ENCODE data around the gene THAP8.
A peak's percentile ranks its signal among the peaks of the same experiment; 100 is the strongest.

THAP8 gene

DNA sequence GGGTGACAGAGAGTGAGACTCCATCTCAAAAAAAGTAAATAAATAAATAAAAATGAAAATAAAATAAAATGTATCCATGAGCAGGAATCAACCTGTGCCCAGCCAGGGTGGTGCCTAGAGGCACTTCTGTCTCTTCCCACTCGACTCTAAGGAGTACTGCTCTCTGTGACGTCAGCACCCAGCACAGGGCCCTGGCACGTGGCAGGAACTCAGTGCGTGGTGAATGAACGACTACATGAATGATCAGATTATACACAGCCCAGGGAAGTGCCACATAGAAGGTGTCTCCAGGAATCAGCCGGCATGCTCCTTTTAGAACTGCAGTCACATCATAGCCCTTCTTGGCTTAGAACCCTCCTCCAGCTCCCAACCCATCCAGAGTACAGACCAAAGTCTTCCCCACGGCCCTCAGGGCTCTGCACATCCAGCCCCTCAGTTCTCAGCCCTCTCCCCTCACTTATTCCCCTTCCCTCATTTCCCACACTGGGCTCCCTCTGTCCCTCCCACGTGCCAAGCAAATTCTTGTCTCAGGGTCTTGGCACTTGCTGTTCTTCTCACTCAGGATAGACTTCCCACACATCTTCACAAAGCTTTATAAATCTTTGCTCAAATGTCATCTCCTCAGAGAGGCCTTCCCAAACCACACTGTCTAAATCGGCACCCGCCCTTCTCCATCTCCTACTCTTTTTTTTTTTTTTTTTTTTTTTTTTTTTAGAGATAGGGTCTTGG lies 25.6 kb downstream of the THAP8 start:
- DNase-seq = no peak

DNA sequence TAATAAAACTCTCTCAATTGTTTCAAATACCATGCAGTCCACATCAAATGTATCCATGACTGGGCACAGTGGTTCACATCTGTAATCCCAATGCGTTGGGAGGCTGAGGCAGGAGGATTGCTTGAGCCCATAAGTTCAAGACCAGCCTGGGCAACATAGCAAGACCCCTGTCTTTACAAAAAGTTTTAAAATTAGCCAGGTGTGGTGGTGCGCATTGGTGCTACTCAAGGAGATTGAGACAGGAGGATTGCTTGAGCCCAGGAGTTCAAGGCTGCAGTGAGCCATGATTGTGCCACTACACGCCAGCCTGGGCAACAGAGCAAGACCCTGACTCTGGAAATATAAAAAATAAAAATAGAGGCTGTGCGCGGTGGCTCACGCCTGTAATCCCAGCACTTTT lies 26.4 kb downstream of the THAP8 start:
- no peak for DNase-seq

DNA sequence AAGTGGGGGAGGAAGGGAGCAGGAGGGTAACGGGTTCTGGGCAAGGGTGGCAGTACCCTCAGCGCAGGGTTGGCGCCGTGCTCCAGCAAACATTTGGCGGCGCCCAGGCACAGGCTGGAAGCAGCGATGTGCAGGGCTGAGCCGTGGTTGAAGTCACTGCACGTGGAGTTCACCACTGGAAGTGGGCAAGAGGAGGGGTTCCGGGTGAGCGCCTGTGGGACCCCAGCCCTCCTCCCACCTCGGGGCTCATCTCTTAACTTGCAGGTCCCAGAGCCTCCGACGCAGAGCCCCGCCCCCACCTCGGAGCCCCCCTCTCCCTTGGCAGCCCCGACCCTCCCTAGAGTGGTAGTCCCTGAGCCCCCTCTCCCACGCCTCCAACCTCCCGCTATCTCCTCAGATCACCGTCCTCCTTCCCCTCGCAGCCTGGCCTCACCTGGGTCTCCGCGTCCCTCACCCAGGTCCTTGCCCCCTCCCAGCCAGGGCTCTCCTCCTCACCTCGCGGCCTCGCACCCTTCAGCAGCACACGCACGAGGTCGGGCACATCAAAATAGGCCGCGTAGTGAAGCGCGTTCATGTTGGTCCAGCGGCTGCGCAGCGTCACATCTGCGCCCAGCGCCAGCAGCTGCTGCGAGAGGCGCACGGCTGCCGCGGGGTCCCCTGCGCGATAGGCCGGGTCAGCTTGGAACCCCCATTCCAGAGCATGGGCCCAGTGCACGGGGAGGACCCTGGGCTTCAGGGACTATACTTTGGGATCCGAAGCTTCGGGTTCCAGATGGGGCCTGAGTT lies 27.8 kb downstream of the THAP8 start:
- DNase-seq = no peak

DNA sequence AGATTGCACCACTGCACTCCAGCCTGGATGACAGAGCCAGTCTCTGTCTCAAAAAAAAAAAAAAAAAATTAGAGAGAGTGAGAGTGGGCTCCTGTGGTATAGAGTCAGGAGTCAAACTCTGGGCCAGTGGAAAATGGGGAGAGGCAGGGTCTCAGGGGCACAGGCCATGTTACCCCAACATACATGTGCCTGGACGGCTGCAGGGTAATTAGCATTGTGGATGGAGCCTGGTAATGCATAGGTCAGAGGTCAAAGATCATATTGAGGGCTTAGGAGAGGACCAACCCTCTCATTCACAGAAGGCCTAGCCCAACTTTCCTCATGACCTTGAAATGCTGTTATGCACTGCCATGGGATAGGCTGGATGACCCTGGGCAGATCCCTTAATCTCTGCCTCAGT lies 28.5 kb downstream of the THAP8 start:
- no peak for DNase-seq

DNA sequence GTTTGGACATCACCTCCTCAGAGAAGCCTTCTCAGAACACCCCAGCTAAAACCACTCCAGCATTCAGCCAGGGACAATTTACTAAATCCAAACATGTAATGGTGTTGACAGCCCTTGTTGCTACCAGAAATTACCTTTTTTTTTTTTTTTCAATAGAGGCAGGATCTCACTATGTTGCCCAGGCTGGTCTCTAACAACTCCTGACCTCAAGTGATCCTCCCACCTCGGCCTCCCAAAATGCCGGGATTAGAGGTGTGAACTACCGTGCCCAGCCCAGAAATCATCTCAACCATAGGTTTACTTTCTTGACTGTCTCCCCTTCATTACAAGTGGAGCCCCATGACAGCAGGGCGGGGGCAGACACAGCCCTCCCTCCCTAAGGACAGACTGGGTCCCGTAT lies 30.7 kb downstream of the THAP8 start:
- no peak for DNase-seq

DNA sequence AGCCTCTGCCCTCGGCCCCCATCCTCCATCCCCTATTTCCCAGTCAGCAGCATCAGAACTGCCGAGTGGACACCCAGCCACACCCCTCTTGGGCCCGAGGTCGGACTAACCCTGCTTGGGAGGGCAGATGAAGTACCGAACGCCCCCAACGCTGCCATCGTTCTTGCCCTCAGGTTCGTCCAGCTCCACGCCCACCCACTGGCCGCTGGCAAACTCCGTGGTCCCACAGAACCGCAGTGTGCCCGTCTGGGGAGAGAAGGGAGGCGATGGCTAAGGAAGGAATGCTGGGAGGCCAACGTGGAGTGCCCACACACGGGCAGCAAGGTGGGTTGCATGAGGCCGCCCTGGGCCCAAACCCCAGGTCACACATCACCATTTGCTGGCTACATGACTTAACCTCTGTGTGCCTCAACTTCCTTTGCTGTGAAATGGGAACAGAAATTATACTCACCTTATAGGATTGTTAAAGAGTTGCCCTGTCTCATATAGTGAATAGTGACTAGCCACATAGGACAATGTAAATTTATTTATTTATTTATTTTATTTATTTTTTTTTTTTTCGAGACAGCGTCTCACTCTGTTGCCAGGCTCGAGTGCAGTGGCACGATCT lies 34.9 kb downstream of the THAP8 start:
- no peak for DNase-seq

DNA sequence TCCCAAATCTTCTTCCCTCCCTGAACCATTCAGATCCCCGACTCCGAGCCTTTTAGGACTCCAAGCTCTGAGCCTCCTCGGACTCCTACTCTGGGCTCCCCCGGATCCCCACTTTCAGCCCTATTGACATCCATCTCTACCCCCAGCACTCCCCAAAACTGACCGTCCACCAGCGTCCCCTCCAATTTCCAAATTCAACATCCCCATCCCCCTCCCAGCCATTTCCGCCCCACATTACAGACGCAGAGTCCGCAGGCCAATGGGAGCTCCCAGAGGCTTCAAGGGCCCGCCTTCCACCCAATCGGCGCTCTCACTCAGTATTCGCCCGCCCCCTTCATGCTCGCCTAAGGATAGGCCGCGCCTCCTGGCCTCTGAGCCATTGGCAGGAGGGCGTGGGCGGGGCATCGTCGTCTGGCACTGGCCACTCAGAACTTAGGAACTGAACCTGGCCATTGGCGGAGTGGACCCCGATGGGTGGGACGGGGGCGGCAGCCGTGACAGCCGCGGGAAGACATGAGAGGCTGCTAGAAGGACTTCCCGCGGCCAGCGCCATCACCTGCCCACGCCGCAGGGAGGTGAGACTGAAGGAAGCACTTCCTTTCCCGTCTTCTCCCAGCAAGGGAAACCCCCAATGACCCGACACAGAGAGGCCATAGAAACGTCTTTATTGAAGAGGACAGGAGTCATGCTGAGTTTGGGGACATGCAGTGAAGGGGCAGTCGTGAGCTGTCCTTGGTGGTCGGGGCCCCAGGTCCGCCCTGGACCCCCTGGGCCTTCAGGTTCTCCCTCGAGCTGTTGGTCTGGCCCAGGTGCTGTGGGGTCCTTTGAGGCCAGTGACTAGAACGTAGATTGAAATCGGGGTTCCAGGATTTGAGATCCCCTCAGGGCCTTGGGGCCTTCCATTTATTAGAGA lies 39.8 kb downstream of the THAP8 start, which contains the start of gene ALKBH6:
TSS of gene ALKBH6 (minus strand) at position 202 of the 913 bp plus-strand sequence. CDS start 816 bp downstream, outside the sequence.
- peak; percentile 100 for DNase-seq

DNA sequence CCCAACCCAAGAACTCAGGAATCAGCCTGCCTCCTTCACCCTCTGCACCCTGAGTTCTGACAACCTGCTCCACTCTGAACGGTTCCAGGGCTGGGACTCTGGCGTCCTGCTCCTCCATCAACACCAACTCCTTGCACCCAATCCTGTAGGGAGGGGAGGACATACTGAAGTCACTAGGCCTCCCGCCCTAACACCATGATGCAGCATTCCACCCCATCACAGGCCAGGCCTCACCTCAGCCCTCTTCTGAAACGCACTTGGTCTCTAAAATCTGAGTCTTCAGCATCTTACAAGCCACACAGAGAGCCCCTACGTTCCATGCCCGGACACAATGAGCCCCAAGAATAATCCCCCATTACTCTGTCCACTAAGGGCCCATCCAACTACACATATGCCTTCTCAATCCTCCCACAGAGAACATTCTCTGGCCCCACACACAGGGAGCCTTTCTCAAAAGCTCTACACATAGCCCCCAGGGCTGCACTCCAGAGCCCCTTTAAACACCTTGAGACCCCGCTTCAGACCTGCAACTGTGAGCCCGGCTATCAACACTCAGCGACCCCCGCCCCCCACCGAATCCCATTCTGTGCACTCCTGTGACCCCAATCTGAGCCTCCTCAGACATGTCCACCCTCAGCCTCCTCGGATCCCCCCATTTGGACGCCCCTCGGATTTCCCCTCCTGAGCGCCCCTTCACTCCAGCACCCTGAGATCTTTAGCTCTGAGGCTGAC lies 40.6 kb downstream of the THAP8 start:
- no peak for DNase-seq

DNA sequence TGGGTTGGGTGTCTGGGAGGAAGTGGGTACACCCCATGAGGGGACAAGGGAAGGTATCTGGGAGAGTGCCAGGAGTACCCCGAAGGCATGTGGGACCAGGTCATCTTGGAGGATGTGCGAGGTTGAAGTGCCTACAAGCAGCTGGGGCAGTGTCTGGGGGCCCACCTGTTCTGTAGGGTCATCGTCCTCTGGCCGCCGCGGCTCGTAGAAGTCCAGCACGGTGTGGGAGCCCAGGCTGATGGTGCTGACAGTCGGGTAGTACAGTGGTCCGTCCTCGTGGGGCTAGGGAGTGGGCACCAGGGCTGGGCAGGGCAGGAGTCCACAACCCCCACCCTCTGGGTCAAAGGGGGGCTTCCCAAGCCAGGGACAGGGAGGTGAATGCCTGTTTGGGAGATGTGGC lies 43.7 kb downstream of the THAP8 start:
- no peak for DNase-seq

DNA sequence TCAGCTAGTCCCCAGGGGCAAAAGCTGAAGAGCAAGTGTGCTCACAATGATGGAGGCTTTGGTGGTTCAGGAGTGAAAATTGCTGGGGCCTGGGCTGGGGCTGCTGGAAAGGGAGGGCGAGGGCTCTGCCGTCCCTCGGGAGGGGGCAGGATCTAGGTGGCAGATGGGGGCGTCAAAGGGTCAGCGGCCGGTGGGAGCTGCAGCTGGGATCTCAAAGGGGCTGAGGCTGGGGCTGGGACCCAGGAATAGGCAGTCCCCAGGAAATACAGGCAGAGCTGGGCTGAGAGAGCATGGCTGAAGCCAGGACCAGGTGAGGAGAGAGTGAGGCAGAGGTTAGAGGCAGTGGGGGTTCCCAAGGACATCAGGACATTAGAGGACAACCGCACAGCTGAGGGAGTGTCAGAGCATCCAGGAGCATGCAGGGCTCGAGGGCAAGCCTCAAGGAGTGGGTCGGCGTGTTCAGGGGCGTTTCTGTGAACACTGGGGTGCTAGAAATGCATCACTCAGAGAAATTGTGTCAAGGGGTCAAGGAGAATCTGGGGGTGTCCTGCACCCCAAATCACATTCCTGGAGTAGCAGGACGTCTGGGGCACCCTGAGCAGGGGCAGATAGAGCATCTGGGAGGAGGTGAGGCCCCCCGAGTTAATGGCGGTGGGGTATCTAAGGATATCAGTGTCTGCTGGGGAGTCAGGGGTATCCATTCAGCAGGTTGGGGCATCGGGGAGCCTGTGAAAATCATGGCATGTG lies 44.3 kb downstream of the THAP8 start:
- DNase-seq = no peak

DNA sequence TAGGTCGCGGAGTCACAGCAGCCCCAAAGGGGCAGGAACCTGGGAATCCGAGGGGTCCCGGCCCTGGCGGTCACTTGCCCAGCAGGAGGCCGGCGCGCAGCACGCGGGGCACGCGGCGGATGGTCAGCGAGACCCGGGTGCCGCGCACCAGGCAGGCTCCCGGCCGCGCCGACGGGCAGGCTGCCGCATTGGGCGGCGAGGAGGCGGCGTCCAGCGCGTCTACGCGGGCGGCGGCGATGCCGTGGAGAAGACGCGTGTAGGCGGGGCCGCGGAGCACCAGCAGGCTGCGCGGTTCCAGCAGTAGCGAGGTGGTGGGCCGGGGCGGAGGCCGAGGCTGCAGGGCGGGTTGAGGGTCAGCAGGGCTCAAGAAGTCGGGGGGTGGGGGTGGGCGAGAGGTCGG lies 44.9 kb downstream of the THAP8 start:
- DNase-seq = peak; percentile 60

DNA sequence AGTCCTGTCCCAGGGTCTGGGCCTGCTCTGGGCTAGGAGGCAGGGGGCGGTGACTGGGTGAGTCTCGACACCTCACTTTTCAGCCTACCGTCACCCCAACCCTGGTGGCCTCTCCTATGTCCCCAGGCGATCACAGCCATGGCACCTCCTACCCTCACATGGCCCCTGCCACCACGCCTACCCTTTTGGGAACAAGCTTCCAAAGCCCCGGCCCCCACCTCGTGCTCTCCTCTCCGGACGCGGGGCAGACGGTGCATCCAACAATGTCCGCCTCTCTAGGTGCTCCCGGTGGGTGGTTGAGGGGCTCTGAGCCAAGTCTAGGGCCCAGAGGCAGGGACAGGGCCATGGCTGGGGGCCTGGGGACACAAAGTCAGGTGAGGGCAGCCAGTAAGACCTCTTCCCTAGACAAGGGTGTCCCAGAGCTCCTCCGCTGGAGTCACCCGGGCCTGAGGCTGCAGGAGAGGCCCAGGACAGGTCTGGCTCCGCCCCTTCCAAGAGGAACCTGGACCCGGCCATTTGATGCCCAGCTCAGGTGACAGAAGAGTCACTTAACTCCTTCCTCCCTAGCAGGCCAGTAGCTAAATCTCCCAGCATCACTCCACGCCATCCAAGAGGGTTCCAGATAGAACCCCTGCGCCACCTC lies 45.6 kb downstream of the THAP8 start, which contains the start of gene SYNE4:
TSS of gene SYNE4 (minus strand) at position 478 of the 643 bp plus-strand sequence. CDS start at position 346, 132 bp downstream.
- no peak for DNase-seq

DNA sequence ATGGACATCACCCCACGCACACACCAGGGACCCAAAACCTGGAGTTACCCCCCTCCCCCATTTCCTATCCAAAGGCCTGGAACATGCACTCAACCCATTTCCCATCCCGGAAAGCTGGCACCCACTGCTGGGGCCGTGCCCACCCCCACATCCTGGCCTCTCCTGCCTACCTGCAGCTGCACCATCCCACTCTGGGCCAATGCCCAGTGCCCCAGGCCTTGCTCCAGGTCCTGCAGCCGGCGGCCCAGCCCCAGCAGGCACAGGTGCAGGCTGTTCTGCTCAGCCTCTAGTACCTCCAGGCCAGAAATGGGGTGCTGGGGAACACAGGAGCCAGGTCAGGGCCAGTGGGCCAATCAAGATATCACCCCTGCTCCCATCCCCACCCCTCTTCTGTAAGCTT lies 47.1 kb downstream of the THAP8 start:
- DNase-seq = no peak

DNA sequence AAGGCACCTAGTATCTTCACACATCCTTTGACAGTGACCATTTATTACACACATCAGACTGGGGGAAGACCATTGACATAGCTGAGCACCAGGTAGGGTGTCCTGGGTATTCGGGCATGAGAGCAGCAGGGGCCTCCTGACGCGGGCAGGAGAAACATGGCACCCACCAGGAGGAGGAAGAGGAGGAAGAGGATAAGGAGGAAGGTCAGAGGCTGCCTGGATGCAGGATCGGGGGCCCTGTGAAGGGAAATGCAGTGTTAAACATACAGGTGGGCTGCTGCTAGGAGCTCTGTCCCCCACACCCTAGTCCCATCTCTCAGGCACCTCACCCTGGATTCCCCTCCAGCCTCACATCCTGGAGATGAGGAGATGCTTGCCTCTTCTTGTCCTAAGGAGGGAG lies 50.8 kb downstream of the THAP8 start:
- DNase-seq = no peak

DNA sequence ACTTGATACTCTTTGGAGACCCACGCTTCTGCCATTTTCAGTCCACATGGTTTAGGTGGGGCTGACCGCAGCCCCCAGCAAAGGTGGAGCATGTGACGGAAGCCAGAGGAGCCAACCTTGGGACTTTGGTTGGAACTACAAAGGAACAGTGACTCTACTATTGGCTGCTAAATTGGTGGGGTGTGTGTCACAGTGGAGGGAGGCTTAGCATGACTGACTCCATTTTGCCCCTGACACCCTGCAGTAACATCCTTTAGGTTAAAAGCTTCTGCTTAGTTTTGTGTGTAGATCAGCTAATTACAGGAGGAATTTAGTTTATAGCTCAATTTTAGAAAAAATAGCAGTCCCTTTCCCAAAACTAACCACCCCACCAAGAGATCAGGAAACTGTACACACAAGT lies 52.5 kb downstream of the THAP8 start:
- no peak for DNase-seq

DNA sequence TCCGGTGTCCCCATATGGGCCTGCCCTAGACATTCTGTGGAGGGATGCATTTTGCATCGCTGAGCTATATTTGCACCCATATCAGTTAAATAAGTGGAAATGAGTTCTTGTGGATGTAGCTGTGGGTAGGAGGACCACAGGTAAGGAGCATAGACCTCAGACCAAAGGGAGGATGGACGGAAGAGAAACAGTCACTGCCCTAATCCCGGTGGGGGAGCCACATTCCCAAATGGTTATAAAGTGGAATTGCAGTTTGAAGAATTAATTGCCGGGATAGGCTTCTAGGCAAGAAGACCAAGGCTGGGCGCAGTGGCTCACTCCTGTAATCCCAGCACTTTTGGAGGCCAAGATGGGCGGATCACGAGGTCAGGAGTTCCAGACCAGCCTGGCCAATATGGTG lies 57.3 kb downstream of the THAP8 start:
- DNase-seq = no peak

DNA sequence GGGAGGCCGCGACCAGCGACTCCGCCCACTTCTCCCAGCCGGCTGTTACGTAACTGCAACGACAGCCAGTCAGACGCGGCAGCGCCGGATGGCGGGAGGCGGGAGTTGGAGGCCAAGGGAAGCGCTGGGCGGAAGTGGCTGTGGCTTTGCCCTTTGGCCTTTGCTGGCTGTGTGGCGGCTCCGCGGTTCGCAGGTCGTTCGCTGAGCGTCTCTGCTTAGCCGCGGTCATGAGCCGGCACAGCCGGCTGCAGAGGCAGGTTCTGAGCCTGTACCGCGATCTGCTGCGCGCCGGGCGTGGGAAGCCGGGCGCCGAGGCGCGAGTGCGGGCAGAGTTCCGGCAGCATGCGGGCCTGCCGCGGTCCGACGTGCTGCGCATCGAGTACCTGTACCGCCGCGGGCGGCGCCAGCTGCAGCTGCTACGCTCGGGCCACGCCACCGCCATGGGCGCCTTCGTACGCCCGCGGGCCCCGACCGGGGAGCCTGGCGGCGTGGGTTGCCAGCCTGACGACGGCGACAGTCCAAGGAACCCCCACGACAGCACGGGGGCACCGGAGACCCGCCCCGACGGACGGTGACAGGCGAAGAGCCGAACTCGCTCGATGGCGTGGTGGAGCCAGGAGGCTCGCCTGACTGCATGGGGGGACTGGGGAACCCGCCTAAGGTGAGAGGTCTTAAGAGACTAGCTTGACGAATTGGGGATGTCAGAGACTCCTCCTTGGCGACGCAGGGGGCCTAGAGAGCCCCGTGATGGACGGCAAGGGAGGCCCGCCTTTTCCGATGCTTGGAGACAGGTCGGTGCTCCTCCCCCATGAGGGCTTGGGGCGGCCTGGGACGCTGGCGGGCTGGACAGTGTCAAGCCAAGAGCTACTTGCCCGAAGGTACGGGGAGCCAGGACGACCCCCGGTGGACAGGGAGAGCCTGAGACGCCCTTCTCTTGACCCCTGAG lies 58.8 kb downstream of the THAP8 start, which contains the start of gene SDHAF1:
TSS of gene SDHAF1 (plus strand) at position 141 of the 946 bp plus-strand sequence. CDS start at position 228, 87 bp downstream.
- peak; percentile 98 for DNase-seq

DNA sequence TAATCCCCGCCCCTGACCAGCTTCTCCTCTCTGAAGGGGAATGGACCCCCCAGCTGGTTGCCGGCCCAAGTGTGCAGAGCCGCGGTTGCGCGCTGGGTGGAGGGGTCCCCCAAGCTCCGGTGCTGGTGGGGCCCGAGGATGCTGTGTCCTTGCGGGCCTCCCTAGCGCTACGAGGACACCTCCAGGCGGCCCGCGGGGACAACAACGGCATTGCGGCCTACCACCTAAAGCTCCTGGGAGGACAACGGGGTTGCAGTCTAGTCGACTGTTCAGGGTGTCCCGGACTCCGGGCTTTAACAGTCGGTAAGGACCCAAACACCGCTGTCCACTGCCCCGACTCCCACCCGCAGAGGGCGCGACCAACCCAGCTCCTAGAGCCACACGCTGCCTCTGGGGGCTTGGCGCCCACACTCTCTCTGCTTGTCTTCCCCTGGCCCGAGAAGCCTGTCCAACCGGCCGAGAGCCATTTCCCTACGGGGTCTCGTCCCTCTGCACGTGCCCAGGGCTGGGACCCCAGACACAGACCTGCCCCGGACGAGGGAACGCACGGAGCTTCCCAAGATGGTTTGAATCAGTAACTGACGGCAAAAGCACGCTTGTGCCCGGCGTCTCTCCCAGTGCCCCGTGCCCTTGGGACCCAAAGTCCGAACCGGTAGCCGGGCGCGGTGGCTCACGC lies 60.0 kb downstream of the THAP8 start:
- no peak for DNase-seq
